GM19324 (cell line): ENCODE data around the gene NMB.

Experiments
- ATAC-seq: cut with Tn5 transposase; IDR thresholded peaks from one replicate; pipeline ENCODE4 v1.9.1; 2021; ENCODE audit warnings: mild to moderate bottlenecking, moderate library complexity; ENCODE audit not compliant: unreplicated experiment, low FRiP score

Gene NMB

DNA sequence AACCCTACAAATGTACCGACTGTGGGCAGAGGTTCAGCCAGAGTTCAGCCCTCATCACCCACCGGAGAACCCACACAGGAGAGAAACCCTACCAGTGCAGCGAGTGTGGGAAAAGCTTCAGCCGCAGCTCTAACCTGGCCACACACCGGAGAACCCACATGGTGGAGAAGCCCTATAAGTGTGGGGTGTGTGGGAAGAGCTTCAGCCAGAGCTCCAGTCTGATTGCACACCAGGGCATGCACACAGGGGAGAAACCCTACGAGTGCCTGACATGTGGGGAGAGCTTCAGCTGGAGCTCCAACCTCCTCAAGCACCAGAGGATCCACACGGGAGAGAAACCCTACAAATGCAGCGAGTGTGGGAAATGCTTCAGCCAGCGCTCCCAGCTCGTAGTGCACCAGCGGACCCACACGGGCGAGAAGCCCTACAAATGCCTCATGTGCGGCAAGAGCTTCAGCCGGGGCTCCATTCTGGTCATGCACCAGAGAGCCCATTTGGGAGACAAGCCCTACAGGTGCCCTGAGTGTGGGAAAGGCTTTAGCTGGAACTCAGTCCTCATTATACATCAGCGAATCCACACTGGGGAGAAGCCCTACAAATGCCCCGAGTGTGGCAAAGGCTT is 36.5 kb downstream of the NMB start:
- no peak for ATAC-seq

DNA sequence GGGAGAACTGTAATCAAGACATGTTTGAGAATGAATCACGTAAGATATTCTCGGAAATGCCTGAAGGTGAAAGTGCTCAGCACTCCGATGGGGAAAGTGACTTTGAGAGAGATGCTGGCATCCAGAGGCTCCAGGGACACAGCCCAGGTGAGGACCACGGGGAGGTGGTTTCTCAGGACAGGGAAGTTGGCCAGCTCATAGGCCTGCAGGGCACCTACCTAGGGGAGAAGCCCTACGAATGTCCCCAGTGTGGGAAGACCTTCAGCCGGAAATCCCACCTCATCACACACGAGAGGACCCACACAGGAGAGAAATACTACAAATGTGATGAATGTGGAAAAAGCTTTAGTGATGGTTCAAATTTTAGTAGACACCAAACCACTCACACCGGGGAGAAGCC is 37.4 kb downstream of the NMB start:
- ATAC-seq = no peak

DNA sequence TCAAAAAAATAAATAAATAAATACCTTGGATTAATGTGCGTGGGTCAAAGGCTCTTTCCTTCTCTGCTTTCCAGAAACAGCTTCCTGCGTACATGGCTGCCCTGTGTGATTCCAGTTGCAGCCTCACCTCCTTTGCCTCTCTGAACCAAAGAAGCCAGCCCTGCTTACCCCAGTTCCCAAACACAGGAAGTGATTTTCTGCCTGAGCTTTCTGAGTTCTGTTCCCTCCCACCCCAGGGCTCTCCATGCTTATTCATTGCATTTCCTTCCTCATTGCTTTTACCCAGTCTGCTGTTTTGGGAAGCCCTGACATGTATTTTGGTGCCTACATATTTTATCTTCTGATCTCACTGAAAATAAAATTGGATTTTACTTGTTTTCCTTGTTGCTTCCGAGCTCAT is 41.8 kb downstream of the NMB start:
- no peak for ATAC-seq

DNA sequence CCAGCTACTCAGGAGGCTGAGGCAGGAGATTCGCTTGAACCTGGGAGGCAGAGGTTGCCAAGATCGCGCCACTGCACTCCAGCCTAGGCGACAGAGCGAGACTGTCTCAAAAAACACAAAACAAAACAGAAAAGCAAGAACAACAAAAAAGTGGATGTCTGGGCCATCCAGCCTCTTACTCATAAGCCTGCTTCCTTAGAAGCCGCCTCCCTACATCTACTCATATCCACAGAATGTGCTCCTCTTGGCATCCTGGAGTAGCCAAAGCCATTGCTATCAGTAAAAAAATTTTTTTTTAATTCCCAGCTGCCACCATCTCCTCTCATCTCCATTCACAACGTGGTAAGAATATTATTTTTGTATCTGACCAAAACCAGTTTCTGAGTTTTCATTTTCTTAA is 46.4 kb downstream of the NMB start:
- ATAC-seq = no peak

DNA sequence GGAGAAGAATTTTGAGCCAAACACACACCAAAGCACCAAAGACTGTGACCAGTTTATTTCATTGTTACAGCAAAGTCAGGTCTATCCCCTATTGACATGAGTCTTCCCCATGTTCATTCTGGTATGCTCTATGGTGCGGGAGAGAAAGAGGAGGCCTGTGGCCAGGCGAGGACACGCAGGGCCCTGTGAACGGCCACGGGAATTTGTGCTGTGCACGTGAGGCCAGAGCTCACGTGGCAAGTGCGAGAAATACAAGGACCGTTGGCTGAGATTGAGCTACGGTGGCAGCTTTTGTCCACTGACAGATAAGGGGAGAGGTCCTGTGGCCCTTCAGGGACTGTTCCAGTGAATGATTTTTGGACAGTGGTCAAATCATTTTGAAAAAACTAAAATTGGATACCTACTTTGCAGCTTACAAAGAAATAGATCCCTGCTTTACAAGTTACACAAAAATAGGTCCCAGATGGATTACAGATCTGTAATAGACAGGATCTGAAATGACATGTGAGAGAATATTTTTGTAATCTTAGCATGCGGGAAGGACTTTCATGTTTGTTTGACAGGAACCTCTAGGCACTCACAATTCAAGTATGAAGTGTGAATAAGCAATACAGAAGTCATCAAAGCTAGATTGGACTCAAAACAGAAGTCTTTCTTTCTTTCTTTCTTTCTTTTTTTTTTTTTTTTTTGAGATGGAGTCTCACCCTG is 48.0 kb downstream of the NMB start:
- ATAC-seq = no peak

DNA sequence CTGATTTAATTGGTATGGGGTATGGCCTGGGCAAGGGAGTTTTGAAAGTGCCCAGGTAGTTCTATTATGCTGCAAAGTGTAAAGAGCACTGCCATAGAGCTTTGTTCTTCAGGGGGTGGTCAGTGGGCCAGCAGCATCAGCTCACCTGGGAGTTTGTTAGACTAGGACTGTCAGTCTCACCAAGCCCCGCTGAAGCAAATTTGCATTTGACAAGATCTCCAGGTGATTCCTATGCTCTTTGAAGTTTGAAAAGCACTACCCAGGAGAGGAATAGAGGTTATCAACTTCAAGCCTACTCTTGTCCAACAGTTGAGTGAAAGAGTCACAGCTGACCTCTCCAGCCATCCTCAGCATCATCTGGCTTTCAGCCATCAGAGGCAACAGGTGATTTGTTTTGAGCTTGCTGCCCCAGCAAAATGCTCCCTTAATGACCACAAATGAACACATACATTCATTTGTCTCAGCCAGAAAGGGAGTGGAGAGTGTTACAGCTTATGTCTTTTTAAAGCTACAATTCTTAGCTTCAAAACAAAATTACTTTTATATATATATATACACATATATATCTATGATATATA is 49.2 kb downstream of the NMB start:
- no peak for ATAC-seq

DNA sequence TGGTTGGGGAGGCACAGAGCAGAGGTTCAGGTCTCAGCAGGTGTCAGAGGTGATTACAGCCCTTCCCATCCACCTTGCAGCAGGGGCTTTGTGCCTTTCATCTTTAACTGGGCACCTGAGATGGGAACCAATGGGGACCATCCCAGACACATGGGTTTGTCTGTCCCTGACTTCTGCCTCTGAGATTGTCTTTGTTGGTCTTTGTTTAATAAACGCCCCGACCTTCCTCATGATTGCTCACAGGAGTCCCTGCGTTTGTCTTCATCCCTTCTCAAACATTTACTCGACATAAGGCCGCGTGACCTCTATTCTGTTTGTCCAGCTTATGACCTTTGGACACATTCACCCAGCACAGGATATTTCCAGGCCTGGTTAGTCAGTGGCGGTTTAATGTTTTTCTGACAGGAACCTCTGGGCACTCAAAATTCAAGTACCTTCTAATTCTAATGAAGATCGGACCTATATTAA is 51.3 kb downstream of the NMB start:
- ATAC-seq = no peak

DNA sequence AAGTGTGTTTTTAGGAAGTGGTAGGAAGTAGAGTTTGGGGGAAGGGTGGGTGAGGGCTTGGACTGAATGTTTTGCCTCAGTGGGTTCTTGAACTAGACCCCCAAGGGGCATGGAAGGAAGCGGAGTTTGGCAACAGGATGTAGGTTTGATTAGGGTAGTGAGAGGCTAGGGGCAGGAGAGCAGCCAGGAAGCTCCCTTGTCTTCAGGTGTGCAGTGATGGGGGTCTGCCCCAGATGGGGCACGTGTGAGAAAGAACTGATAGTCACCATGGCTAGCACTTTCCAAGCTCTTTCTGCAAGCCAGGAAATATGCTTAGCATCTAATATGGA is 52.5 kb downstream of the NMB start:
- ATAC-seq = no peak
